Measurements from ENCODE around the gene TEX47.

DNA sequence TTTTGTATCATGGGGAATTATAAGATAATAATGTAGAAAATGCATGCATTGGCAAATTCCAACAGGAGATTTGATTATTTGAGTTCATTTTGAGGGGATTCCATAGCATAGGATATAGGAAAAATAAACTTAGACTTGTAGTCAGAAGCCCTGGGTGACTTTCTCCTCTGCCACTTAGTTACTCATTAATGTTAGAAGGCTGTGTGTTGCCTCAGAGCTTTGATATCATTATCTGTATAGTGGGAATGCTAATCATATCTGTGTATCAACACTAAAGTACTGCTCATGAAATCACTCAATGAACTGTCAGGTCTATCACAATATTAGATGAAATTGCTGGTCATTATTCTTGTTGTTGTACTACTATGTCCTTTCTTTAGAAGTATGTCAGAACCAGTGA, 23.0 kb upstream of the TEX47 start:
- no peak for TF ChIP-seq SIN3A (IDR thresholded peaks at IDR 0.05; ENCODE audit: borderline replicate concordance, insufficient read depth, low read depth, low read length)
- TF ChIP-seq, protein P1, sequence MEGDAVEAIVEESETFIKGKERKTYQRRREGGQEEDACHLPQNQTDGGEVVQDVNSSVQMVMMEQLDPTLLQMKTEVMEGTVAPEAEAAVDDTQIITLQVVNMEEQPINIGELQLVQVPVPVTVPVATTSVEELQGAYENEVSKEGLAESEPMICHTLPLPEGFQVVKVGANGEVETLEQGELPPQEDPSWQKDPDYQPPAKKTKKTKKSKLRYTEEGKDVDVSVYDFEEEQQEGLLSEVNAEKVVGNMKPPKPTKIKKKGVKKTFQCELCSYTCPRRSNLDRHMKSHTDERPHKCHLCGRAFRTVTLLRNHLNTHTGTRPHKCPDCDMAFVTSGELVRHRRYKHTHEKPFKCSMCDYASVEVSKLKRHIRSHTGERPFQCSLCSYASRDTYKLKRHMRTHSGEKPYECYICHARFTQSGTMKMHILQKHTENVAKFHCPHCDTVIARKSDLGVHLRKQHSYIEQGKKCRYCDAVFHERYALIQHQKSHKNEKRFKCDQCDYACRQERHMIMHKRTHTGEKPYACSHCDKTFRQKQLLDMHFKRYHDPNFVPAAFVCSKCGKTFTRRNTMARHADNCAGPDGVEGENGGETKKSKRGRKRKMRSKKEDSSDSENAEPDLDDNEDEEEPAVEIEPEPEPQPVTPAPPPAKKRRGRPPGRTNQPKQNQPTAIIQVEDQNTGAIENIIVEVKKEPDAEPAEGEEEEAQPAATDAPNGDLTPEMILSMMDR (IDR thresholded peaks at IDR 0.05), result no peak
- no peak for TF ChIP-seq POLR2AphosphoS5 (IDR thresholded peaks at IDR 0.05; ENCODE audit: low read depth, low read length)
